Measurements from ENCODE around the gene PARD6A. TPM values are rescaled to one million over a fixed set of nuclear protein-coding genes. Genes with fewer than 3 reads are reported as not detected.
A peak's percentile ranks its signal among the peaks of the same experiment; 100 is the strongest.

The PARD6A gene
- 1 to 10 TPM; 3.9 to 5.6 TPM for total RNA-seq

- no peaks in the 10 kb centered on the region for H3K36me3 ChIP-seq
- no peaks in the 10 kb centered on the region for H3K9me3 ChIP-seq
- H3K27ac ChIP-seq = peak within 1 kb of the TSS; percentile 95 to 97
- peak; percentile 96 for DNase-seq (ENCODE audit: low spot score)
- H3K4me1 ChIP-seq = peaks cover 0 to 25% of the 10 kb centered on the region in 2 donors
- no peak for TF ChIP-seq CTCF (IDR thresholded peaks at IDR 0.05)
- peak within 1 kb of the TSS; percentile 82 to 88 for H3K4me3 ChIP-seq
- H3K27me3 ChIP-seq = no peaks in the 10 kb centered on the region
Measured at GRCh38 chr16:67660564-67661028, at the start of gene PARD6A. PARD6A (plus strand) TSS chr16:67660960; CDS start chr16:67661039, 79 bp downstream.

GRCh38 chr16:67613808-67614207, 47.0 kb upstream of the PARD6A start:
- H3K27ac ChIP-seq = no peak overlapping the region
- H3K9me3 ChIP-seq = no peaks in the 10 kb centered on the region
- no peak for TF ChIP-seq CTCF (IDR thresholded peaks at IDR 0.05)
- H3K36me3 ChIP-seq = peaks cover 73% of the 10 kb centered on the region
- no peak for DNase-seq (ENCODE audit: low spot score)
- H3K4me1 ChIP-seq = no peaks in the 10 kb centered on the region
- H3K27me3 ChIP-seq = no peaks in the 10 kb centered on the region
- H3K4me3 ChIP-seq = no peak overlapping the region

GRCh38 chr16:67628216-67628615, 32.5 kb upstream of the PARD6A start:
- H3K4me3 ChIP-seq = no peak overlapping the region
- no peak overlapping the region for H3K27ac ChIP-seq
- no peak for DNase-seq (ENCODE audit: low spot score)
- peaks cover 79% of the 10 kb centered on the region for H3K36me3 ChIP-seq
- H3K4me1 ChIP-seq = peaks cover 0 to 6% of the 10 kb centered on the region in 2 donors
- TF ChIP-seq CTCF (IDR thresholded peaks at IDR 0.05) = no peak
- H3K9me3 ChIP-seq = no peaks in the 10 kb centered on the region
- no peaks in the 10 kb centered on the region for H3K27me3 ChIP-seq

GRCh38 chr16:67632415-67633172, 28.2 kb upstream of the PARD6A start:
- no peak for DNase-seq (ENCODE audit: low spot score)
- Histone ChIP-seq H3K4me1 (peaks cover 0 to 6% of the 10 kb centered on the region in 2 donors), H3K36me3 (peaks cover 70% of the 10 kb centered on the region), H3K4me3 (no peak overlapping the region), H3K27me3 (no peaks in the 10 kb centered on the region), H3K9me3 (no peaks in the 10 kb centered on the region), H3K27ac (no peak overlapping the region)
- TF ChIP-seq CTCF (IDR thresholded peaks at IDR 0.05) = no peak

GRCh38 chr16:67636713-67637112, 24.0 kb upstream of the PARD6A start:
- Histone ChIP-seq H3K27ac (no peak overlapping the region), H3K9me3 (no peaks in the 10 kb centered on the region), H3K27me3 (no peaks in the 10 kb centered on the region), H3K4me3 (no peak overlapping the region), H3K4me1 (peaks cover 0 to 9% of the 10 kb centered on the region in 2 donors), H3K36me3 (peaks cover 44% of the 10 kb centered on the region)
- no peak for DNase-seq (ENCODE audit: low spot score)
- no peak for TF ChIP-seq CTCF (IDR thresholded peaks at IDR 0.05)

Data from right atrium auricular region (tissue), 2 donors.